GM10266 (cell line): ENCODE results near the gene DENND5B.
"Not testable (repeated sequence)": the region's sequence is repeated elsewhere in the genome, so short reads cannot be mapped to it uniquely, and the experiment has no call there.

ENCODE experiments used
- DNase-seq: peaks from one replicate; pipeline ENCODE4 v3.0.0; 2012; ENCODE audit errors: extremely low spot score
- CTCF ChIP-seq: IDR thresholded peaks from 2 replicates; pipeline ENCODE4 v1.5.1; 2012; ENCODE audit warnings: mild to moderate bottlenecking, low read depth; ENCODE audit not compliant: control insufficient read depth, insufficient read depth; ENCODE audit errors: missing control alignments

DENND5B gene

DNA sequence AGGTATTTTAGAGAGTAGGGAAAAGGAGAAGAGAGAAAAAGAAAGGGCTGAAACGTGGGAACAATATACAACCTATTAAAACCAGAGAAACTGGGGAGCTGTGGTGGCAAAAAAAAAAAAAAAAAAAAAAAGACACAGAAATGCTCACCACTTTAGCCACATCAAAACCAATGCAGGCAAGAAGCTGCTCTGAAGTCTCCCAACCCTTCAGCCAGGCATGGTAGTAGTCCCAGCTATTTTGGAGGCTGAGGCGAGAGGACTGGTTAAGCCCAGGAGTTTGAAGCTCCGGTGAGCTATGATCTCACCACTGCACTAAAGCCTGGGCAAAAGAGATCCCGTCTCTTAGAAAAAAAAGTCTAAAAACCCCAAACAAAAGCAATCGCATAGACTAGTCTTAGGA, 33.2 kb downstream of the DENND5B start:
- TF ChIP-seq CTCF = no peak
- no peak for DNase-seq

DNA sequence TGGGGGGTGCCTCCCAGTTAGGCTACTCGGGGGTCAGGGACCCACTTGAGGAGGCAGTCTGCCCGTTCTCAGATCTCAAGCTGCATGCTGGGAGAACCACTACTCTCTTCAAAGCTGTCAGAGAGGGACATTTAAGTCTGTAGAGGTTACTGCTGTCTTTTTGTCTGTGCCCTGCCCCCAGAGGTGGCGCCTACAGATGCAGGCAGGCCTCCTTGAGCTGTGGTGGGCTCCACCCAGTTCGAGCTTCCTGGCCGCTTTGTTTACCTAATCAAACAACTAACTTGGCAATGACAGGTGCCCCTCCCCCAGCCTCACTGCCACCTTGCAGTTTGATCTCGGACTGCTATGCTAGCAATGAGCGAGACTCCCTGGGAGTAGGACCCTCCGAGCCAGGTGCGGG, 35.5 kb downstream of the DENND5B start:
- not testable (repeated sequence) for DNase-seq

DNA sequence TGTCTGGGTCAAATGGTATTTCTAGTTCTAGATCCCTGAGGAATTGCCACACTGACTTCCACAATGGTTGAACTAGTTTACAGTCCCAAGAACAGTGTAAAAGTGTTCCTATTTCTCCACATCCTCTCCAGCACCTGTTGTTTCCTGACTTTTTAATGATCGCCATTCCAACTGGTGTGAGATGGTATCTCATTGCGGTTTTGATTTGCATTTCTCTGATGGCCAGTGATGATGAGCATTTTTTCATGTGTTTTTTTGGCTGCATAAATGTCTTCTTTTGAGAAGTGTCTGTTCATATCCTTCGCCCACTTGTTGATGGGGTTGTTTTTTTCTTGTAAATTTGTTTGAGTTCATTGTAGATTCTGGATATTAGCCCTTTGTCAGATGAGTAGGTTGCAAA, 40.3 kb downstream of the DENND5B start:
- DNase-seq = not testable (repeated sequence)

- no peak for TF ChIP-seq CTCF
- DNase-seq = no peak
Measured at GRCh38 chr12:31536672-31537071, 54.3 kb downstream of the DENND5B start.

- DNase-seq = no peak
- no peak for TF ChIP-seq CTCF
Measured at GRCh38 chr12:31533470-31533869, 57.5 kb downstream of the DENND5B start.

- TF ChIP-seq CTCF = no peak
- no peak for DNase-seq
Measured at GRCh38 chr12:31531893-31532292, 59.0 kb downstream of the DENND5B start.

DNA sequence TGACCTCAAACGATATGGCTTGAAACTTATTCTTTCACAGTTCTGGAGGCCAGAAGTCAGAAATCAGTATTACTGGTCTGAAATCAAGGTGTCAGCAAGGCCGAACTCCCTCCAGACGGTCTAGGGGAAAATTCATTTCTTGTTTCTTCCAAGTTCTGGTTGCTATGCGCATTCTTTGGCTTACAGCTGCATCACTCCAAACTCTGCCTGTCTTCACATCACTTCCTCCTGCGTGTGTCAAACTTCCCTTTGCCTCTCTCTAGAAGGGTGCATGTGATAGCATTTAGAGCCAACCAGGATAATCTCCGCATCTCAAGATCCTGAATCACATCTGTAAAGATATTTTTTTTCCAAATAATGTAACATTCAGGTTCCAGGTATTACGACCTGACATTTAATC, 62.8 kb downstream of the DENND5B start:
- TF ChIP-seq CTCF = no peak
- DNase-seq = no peak

GRCh38 chr12:31527083-31527482, 63.9 kb downstream of the DENND5B start:
- TF ChIP-seq CTCF = no peak
- DNase-seq = no peak
